Stimulated activated CD4-positive, alpha-beta T cell treated with anti-CD3 and anti-CD28 coated beads, TNF-alpha, amount 100 ng/mL, for 1 hour (primary cell): Measurements from ENCODE around the gene STX16.

Source experiments
- DNase-seq, 3 donors: peaks; one replicate each; pipeline ENCODE4 v3.0.0-alpha.2; 2020; ENCODE audit warnings: low read depth in 3 of 3, low spot score in 1 of 3

STX16 gene

GRCh38 chr20:58709013-58709702, 58.1 kb downstream of the STX16 start:
- no peak for DNase-seq

GRCh38 chr20:58709703-58710039, 58.6 kb downstream of the STX16 start:
- DNase-seq = no peak

GRCh38 chr20:58710481-58711265, 59.6 kb downstream of the STX16 start:
- DNase-seq = no peak

GRCh38 chr20:58711266-58712051, 60.4 kb downstream of the STX16 start:
- no peak for DNase-seq

GRCh38 chr20:58712151-58712791, 61.2 kb downstream of the STX16 start:
- no peak for DNase-seq

GRCh38 chr20:58712806-58713731, 62.0 kb downstream of the STX16 start:
- no peak for DNase-seq

- DNase-seq = no peak
Measured at GRCh38 chr20:58713801-58714339, 62.8 kb downstream of the STX16 start.

- DNase-seq = no peak
Measured at GRCh38 chr20:58714340-58714922, 63.3 kb downstream of the STX16 start.

GRCh38 chr20:58714923-58715351, 63.9 kb downstream of the STX16 start:
- DNase-seq = no peak

- DNase-seq = no peak
Measured at GRCh38 chr20:58715391-58715800, 64.3 kb downstream of the STX16 start.

- no peak for DNase-seq
Measured at GRCh38 chr20:58715801-58716475, 64.9 kb downstream of the STX16 start.

- no peak for DNase-seq
Measured at GRCh38 chr20:58716476-58717277, 65.6 kb downstream of the STX16 start.

GRCh38 chr20:58717278-58718091, 66.4 kb downstream of the STX16 start:
- no peak for DNase-seq

GRCh38 chr20:58718121-58718563, 67.1 kb downstream of the STX16 start:
- DNase-seq = no peak

- no peak for DNase-seq
Measured at GRCh38 chr20:58718729-58719128, 67.6 kb downstream of the STX16 start.

GRCh38 chr20:58719258-58719657, 68.2 kb downstream of the STX16 start:
- DNase-seq = no peak

GRCh38 chr20:58719971-58720371, 68.9 kb downstream of the STX16 start:
- no peak for DNase-seq
